NT2/D1 (cell line): ENCODE measurements around the gene CAMTA1.

Experiments used
- DNase-seq: peaks from one replicate; pipeline ENCODE4 v3.0.0-alpha.2; 2011; ENCODE audit warnings: low read depth, low spot score
- H3K27me3 ChIP-seq: 2 replicates; pipeline ENCODE4 v1.6.0; 2011; ENCODE audit warnings: mild to moderate bottlenecking; ENCODE audit not compliant: insufficient read length, insufficient read depth
- H3K36me3 ChIP-seq: 2 replicates; pipeline ENCODE4 v1.6.1; 2011; ENCODE audit warnings: mild to moderate bottlenecking, low read length, mixed read lengths; ENCODE audit not compliant: insufficient read depth, insufficient read length
- H3K4me1 ChIP-seq: 2 replicates; pipeline ENCODE4 v1.5.1; 2011; ENCODE audit not compliant: insufficient read depth, insufficient read length
- H3K4me3 ChIP-seq: 2 replicates; pipeline ENCODE4 v1.5.1; 2011; ENCODE audit warnings: low read depth; ENCODE audit not compliant: insufficient read length
- H3K9ac ChIP-seq: 2 replicates; pipeline ENCODE4 v1.6.0; 2011; ENCODE audit warnings: low read depth; ENCODE audit not compliant: insufficient read length
- H3K9me3 ChIP-seq: 2 replicates; pipeline ENCODE4 v1.5.1; 2011; ENCODE audit warnings: mild to moderate bottlenecking, low read length; ENCODE audit not compliant: insufficient read depth
- SUZ12 ChIP-seq: IDR thresholded peaks from 2 replicates; pipeline ENCODE4 v1.6.1; 2011; ENCODE audit not compliant: insufficient read length, insufficient read depth; ENCODE audit errors: extremely low read depth
- YY1 ChIP-seq: IDR thresholded peaks from 2 replicates; pipeline ENCODE4 v1.6.1; 2011; ENCODE audit not compliant: insufficient read length, insufficient read depth
- ZNF274 ChIP-seq: IDR thresholded peaks from 2 replicates; pipeline ENCODE4 v1.6.1; 2011; ENCODE audit warnings: mild to moderate bottlenecking, low read depth, low read length

Gene CAMTA1

GRCh38 chr1:7398982-7399381, 613.7 kb downstream of the CAMTA1 start:
- peaks cover 5% of the 10 kb centered on the region for H3K4me1 ChIP-seq
- H3K36me3 ChIP-seq = no peaks in the 10 kb centered on the region
- no peak for TF ChIP-seq SUZ12
- no peak for TF ChIP-seq YY1
- no peak for TF ChIP-seq ZNF274
- DNase-seq = peak; percentile 46
- H3K9ac ChIP-seq = no peak overlapping the region
- no peaks in the 10 kb centered on the region for H3K27me3 ChIP-seq
- no peak overlapping the region for H3K4me3 ChIP-seq
- H3K9me3 ChIP-seq = peaks cover 32% of the 10 kb centered on the region

- peaks cover 32% of the 10 kb centered on the region for H3K9me3 ChIP-seq
- H3K27me3 ChIP-seq = no peaks in the 10 kb centered on the region
- no peak overlapping the region for H3K4me3 ChIP-seq
- H3K4me1 ChIP-seq = peaks cover 5% of the 10 kb centered on the region
- no peak for DNase-seq
- TF ChIP-seq YY1 (no peak), ZNF274 (no peak), SUZ12 (no peak)
- no peak overlapping the region for H3K9ac ChIP-seq
- H3K36me3 ChIP-seq = no peaks in the 10 kb centered on the region
These were observed 614.4 kb downstream of the CAMTA1 start for GRCh38 chr1:7399514-7400125.

- TF ChIP-seq SUZ12 (no peak), ZNF274 (no peak), YY1 (no peak)
- Histone ChIP-seq H3K4me1 (peaks cover 5% of the 10 kb centered on the region), H3K27me3 (no peaks in the 10 kb centered on the region), H3K4me3 (no peak overlapping the region), H3K9ac (no peak overlapping the region), H3K36me3 (no peaks in the 10 kb centered on the region), H3K9me3 (peaks cover 27% of the 10 kb centered on the region)
- no peak for DNase-seq
These were observed 615.3 kb downstream of the CAMTA1 start for GRCh38 chr1:7400566-7400965.

- peaks cover 20% of the 10 kb centered on the region for H3K9me3 ChIP-seq
- no peaks in the 10 kb centered on the region for H3K27me3 ChIP-seq
- H3K36me3 ChIP-seq = no peaks in the 10 kb centered on the region
- peak; percentile 63 for DNase-seq
- no peak overlapping the region for H3K4me3 ChIP-seq
- TF ChIP-seq SUZ12 (no peak), ZNF274 (no peak), YY1 (no peak)
- no peak overlapping the region for H3K9ac ChIP-seq
- H3K4me1 ChIP-seq = peaks cover 5% of the 10 kb centered on the region
These were observed 616.7 kb downstream of the CAMTA1 start for GRCh38 chr1:7401814-7402547.

GRCh38 chr1:7402548-7402850, 617.2 kb downstream of the CAMTA1 start:
- no peak for TF ChIP-seq SUZ12
- no peak for TF ChIP-seq ZNF274
- TF ChIP-seq YY1 = no peak
- Histone ChIP-seq H3K27me3 (no peaks in the 10 kb centered on the region), H3K36me3 (no peaks in the 10 kb centered on the region), H3K9ac (no peak overlapping the region), H3K9me3 (peaks cover 20% of the 10 kb centered on the region), H3K4me1 (peaks cover 8% of the 10 kb centered on the region), H3K4me3 (no peak overlapping the region)
- no peak for DNase-seq

GRCh38 chr1:7403265-7404045, 618.2 kb downstream of the CAMTA1 start:
- H3K4me1 ChIP-seq = peaks cover 9% of the 10 kb centered on the region
- TF ChIP-seq YY1 (no peak), ZNF274 (no peak), SUZ12 (no peak)
- no peaks in the 10 kb centered on the region for H3K36me3 ChIP-seq
- H3K27me3 ChIP-seq = no peaks in the 10 kb centered on the region
- H3K9me3 ChIP-seq = peaks cover 20% of the 10 kb centered on the region
- no peak overlapping the region for H3K4me3 ChIP-seq
- H3K9ac ChIP-seq = no peak overlapping the region
- no peak for DNase-seq

GRCh38 chr1:7404046-7404742, 618.9 kb downstream of the CAMTA1 start:
- no peak for DNase-seq
- Histone ChIP-seq H3K9me3 (peaks cover 16% of the 10 kb centered on the region), H3K36me3 (no peaks in the 10 kb centered on the region), H3K9ac (no peak overlapping the region), H3K27me3 (no peaks in the 10 kb centered on the region), H3K4me1 (peaks cover 9% of the 10 kb centered on the region), H3K4me3 (no peak overlapping the region)
- TF ChIP-seq YY1 = no peak
- no peak for TF ChIP-seq ZNF274
- TF ChIP-seq SUZ12 = no peak
